GM12874 (cell line): ENCODE results near the gene ARHGAP28.

ENCODE experiments used
- CTCF ChIP-seq: IDR thresholded peaks from 2 replicates; pipeline ENCODE4 v1.5.1; 2011; ENCODE audit warnings: low read depth, mild to moderate bottlenecking, control low read depth, low read length, moderate library complexity; ENCODE audit not compliant: insufficient read depth

ARHGAP28 gene

GRCh38 chr18:6923220-6923619 is 193.7 kb downstream of the ARHGAP28 start:
- no peak for TF ChIP-seq CTCF

- no peak for TF ChIP-seq CTCF
Measured at GRCh38 chr18:6927153-6927552, 197.6 kb downstream of the ARHGAP28 start.

GRCh38 chr18:6928359-6928758 is 198.8 kb downstream of the ARHGAP28 start:
- no peak for TF ChIP-seq CTCF

GRCh38 chr18:6929370-6930102 is 200.0 kb downstream of the ARHGAP28 start:
- no peak for TF ChIP-seq CTCF

- no peak for TF ChIP-seq CTCF
Measured at GRCh38 chr18:6934859-6935258, 205.3 kb downstream of the ARHGAP28 start.

- TF ChIP-seq CTCF, result no peak
Measured at GRCh38 chr18:6938003-6938402, 208.5 kb downstream of the ARHGAP28 start.

GRCh38 chr18:6939972-6940371 is 210.5 kb downstream of the ARHGAP28 start:
- no peak for TF ChIP-seq CTCF

- TF ChIP-seq CTCF, result no peak
Measured at GRCh38 chr18:6940451-6940850, 210.9 kb downstream of the ARHGAP28 start.
